Left renal cortex interstitium (tissue), 4 donors: ENCODE measurements around the gene SELENOO. TPM values are rescaled to one million over a fixed set of nuclear protein-coding genes. Genes with fewer than 3 reads are reported as not detected.
"Not testable (repeated sequence)": the region's sequence is repeated elsewhere in the genome, so short reads cannot be mapped to it uniquely, and the experiment has no call there.

ENCODE experiments used
- DNase-seq, 4 donors: peaks; one replicate each; pipeline ENCODE4 v3.0.0-alpha.2; 2013; ENCODE audit warnings: low read depth in 4 of 4, low spot score in 2 of 4, missing footprints in 1 of 4
- polyA plus RNA-seq, 4 donors: library from polyadenylated mRNA; unstranded; fragments of 120-200 nt; gene quantifications; one replicate each; pipeline ENCODE4 v1.2.1, GENCODE V29; 2013; ENCODE audit not compliant: insufficient read length in 4 of 4

The SELENOO gene
- polyA plus RNA-seq, 4 donors, result 16.3 to 33.8 (median 26.2) TPM

GRCh38 chr22:50197856-50198623 is 2.8 kb upstream of the SELENOO start:
- no peak for DNase-seq

- no peak for DNase-seq
These were observed 2.2 kb upstream of the SELENOO start for GRCh38 chr22:50198624-50199017.

GRCh38 chr22:50199251-50199721 is 1.5 kb upstream of the SELENOO start:
- no peak for DNase-seq

- no peak for DNase-seq
These were observed 866 bp upstream of the SELENOO start for GRCh38 chr22:50199829-50200460.

- DNase-seq, result no peak
These were observed 649 bp downstream of the SELENOO start for GRCh38 chr22:50201191-50202129.

GRCh38 chr22:50202130-50202666 is 1.4 kb downstream of the SELENOO start:
- DNase-seq, result no peak

GRCh38 chr22:50203288-50203687 is 2.5 kb downstream of the SELENOO start:
- DNase-seq, result no peak

GRCh38 chr22:50204571-50204970 is 3.8 kb downstream of the SELENOO start:
- no peak for DNase-seq

- DNase-seq, result not testable (repeated sequence)
These were observed 4.2 kb downstream of the SELENOO start for GRCh38 chr22:50204998-50205397.

- no peak for DNase-seq
These were observed 5.2 kb downstream of the SELENOO start for GRCh38 chr22:50205781-50206569.

GRCh38 chr22:50206599-50206998 is 5.8 kb downstream of the SELENOO start:
- no peak for DNase-seq

GRCh38 chr22:50207383-50208140 is 6.8 kb downstream of the SELENOO start:
- DNase-seq, result no peak

- no peak for DNase-seq
These were observed 7.7 kb downstream of the SELENOO start for GRCh38 chr22:50208430-50208938.

- DNase-seq, result no peak
These were observed 8.4 kb downstream of the SELENOO start for GRCh38 chr22:50208939-50209892.

GRCh38 chr22:50209893-50210292 is 9.1 kb downstream of the SELENOO start:
- DNase-seq, result no peak

GRCh38 chr22:50210378-50211139 is 9.7 kb downstream of the SELENOO start:
- no peak for DNase-seq

GRCh38 chr22:50211147-50211546 is 10.3 kb downstream of the SELENOO start:
- no peak for DNase-seq
